ENCODE results near the gene HSPB2.

Gene HSPB2

GRCh38 chr11:111941963-111942362, 29.4 kb downstream of the HSPB2 start:
- no peak for DNase-seq

GRCh38 chr11:111942829-111943228, 30.3 kb downstream of the HSPB2 start:
- DNase-seq, result no peak

GRCh38 chr11:111944139-111944538, 31.6 kb downstream of the HSPB2 start:
- no peak for DNase-seq

- DNase-seq, result no peak
Observed at GRCh38 chr11:111944651-111945051, 32.1 kb downstream of the HSPB2 start.

GRCh38 chr11:111945198-111945597, 32.7 kb downstream of the HSPB2 start:
- DNase-seq, result no peak

GRCh38 chr11:111946499-111946898, 34.0 kb downstream of the HSPB2 start:
- DNase-seq, result no peak

- no peak for DNase-seq
Observed at GRCh38 chr11:111947143-111947542, 34.6 kb downstream of the HSPB2 start.

GRCh38 chr11:111949519-111950426, 37.2 kb downstream of the HSPB2 start:
- no peak for DNase-seq

- DNase-seq, result no peak
Observed at GRCh38 chr11:111951565-111951964, 39.0 kb downstream of the HSPB2 start.

- no peak for DNase-seq
Observed at GRCh38 chr11:111954154-111954553, 41.6 kb downstream of the HSPB2 start.

GRCh38 chr11:111957663-111958444, 45.3 kb downstream of the HSPB2 start:
- DNase-seq, result no peak

GRCh38 chr11:111960916-111961315, 48.4 kb downstream of the HSPB2 start:
- DNase-seq, result no peak

GRCh38 chr11:111961389-111962300, 49.1 kb downstream of the HSPB2 start:
- no peak for DNase-seq

Measured in NCI-H1417 treated with DMSO at 0.1 percent for 48 hours (cell line).